GM12878 (cell line): ENCODE data around the gene DOCK2. TPM values are rescaled to one million over a fixed set of nuclear protein-coding genes. Genes with fewer than 3 reads are reported as not detected.

Experiments used
- ATAC-seq: fragments of 200-7000 bp; cut with Tn5 transposase; 3 replicates; pipeline ENCODE4 v1.9.1; 2020; ENCODE audit warnings: mild to moderate bottlenecking, moderate library complexity
- BruUV-seq: library from RNA; stranded (reverse); fragments of 400-500 nt; replicated peaks from 2 replicates; lab custom pipeline; 2021; lab: Mats Ljungman, UMichigan
- CTCF ChIA-PET: fragments of 300-600 bp; sonication (Branson Sonifier 250); formaldehyde crosslinking; extraction: SDS; loops from one replicate; lab custom pipeline; 2021; ENCODE audit warnings: inconsistent platforms; lab: Yijun Ruan, JAX
- POLR2A ChIA-PET: fragments of 350-600 bp; formaldehyde crosslinking; extraction: SDS; loops from one replicate; lab custom pipeline; 2021; ENCODE audit warnings: inconsistent platforms; lab: Charles Lee
- RAD21 ChIA-PET: fragments of 300-600 bp; sonication (Branson Sonifier 250); formaldehyde crosslinking; loops from one replicate; lab custom pipeline; 2023; ENCODE audit warnings: antibody characterized with exemption; ENCODE audit not compliant: unreplicated experiment; lab: Charles Lee
- SMC1A ChIA-PET: fragments of 300-600 bp; sonication (Branson Sonifier 250); formaldehyde crosslinking; loops from one replicate; lab custom pipeline; 2023; ENCODE audit not compliant: unreplicated experiment, uncharacterized antibody; lab: Charles Lee
- DNase-seq: peaks from one replicate; pipeline ENCODE4 v3.0.0-alpha.2; 2011; ENCODE audit warnings: low read depth, low spot score
- FAIRE-seq: peaks from 3 replicates; lab custom pipeline; 2011; peaks lifted over from hg19 to GRCh38; lab: Jason Lieb, UNC
- H2AFZ ChIP-seq: 2 replicates; pipeline ENCODE4 v1.6.0; 2011; ENCODE audit warnings: low read depth, low read length, control low read depth; ENCODE audit not compliant: control insufficient read depth
- H3K27ac ChIP-seq: 2 replicates; pipeline ENCODE4 v1.5.1; 2011; ENCODE audit warnings: control low read depth; ENCODE audit not compliant: control insufficient read depth, insufficient read depth
- H3K27me3 ChIP-seq, 2 experiments: replicated peaks in 1 of 2; 2 replicates each; pipeline versions ENCODE4 v1.6.0 to v1.6.1; 2011; ENCODE audit warnings: low read length in 1 of 2; ENCODE audit not compliant: control insufficient read depth in 2 of 2, insufficient read depth in 2 of 2
- H3K36me3 ChIP-seq, 2 experiments: 2 replicates each; pipeline ENCODE4 v1.5.1; 2011; ENCODE audit warnings: low read length in 1 of 2; ENCODE audit not compliant: control insufficient read depth in 2 of 2, insufficient read depth in 2 of 2
- H3K4me1 ChIP-seq: 2 replicates; pipeline ENCODE4 v1.6.1; 2011; ENCODE audit warnings: mild to moderate bottlenecking, low read length, moderate library complexity, mixed read lengths; ENCODE audit not compliant: control insufficient read depth, insufficient read depth
- H3K4me2 ChIP-seq: 2 replicates; pipeline ENCODE4 v1.6.0; 2011; ENCODE audit warnings: control low read depth; ENCODE audit not compliant: control insufficient read depth, insufficient read depth
- H3K4me3 ChIP-seq: fragments of 200-600 bp; sonication (generic); 2 replicates; pipeline ENCODE4 v1.5.1; 2016
- H3K79me2 ChIP-seq: 2 replicates; pipeline ENCODE4 v1.6.0; 2011; ENCODE audit warnings: low read length; ENCODE audit not compliant: control insufficient read depth, insufficient read depth
- H3K9ac ChIP-seq: 2 replicates; pipeline ENCODE4 v1.8.0; 2011; ENCODE audit warnings: low read length, control low read depth, mixed read lengths; ENCODE audit not compliant: control insufficient read depth, insufficient read depth
- H3K9me3 ChIP-seq: replicated peaks from 3 replicates; pipeline ENCODE4 v1.5.1; 2011; ENCODE audit warnings: mild to moderate bottlenecking, low read length; ENCODE audit not compliant: control insufficient read depth, insufficient read depth
- H4K20me1 ChIP-seq: 2 replicates; pipeline ENCODE4 v1.6.0; 2011; ENCODE audit not compliant: control insufficient read depth, insufficient read depth
- CBFB ChIP-seq: IDR thresholded peaks from 2 replicates; pipeline ENCODE4 v1.6.1; 2016; ENCODE audit warnings: antibody characterized with exemption, low read depth
- GABPA ChIP-seq: IDR thresholded peaks from 2 replicates; pipeline ENCODE4 v1.6.1; 2014; ENCODE audit warnings: antibody characterized with exemption, low read depth, mild to moderate bottlenecking, inconsistent platforms
- IRF5 ChIP-seq: fragments of 450-650 bp; IDR thresholded peaks from 2 replicates; pipeline ENCODE4 v1.6.1; 2017; ENCODE audit warnings: borderline replicate concordance
- NRF1 ChIP-seq: conservative IDR thresholded peaks from 2 replicates; pipeline ENCODE4 v1.6.1; 2011; ENCODE audit warnings: mild to moderate bottlenecking, low read depth, low read length, improper control_type of control experiment
- SIX5 ChIP-seq: IDR thresholded peaks from 2 replicates; pipeline ENCODE4 v1.6.1; 2011; ENCODE audit warnings: mild to moderate bottlenecking, low read depth, low read length, moderate library complexity; ENCODE audit not compliant: severe bottlenecking
- TAF1 ChIP-seq: IDR thresholded peaks from 2 replicates; pipeline ENCODE4 v1.6.1; 2011; ENCODE audit warnings: mild to moderate bottlenecking, low read depth, low read length, borderline replicate concordance
- ZNF592 ChIP-seq: fragments of 450-650 bp; IDR thresholded peaks from 2 replicates; pipeline ENCODE4 v1.6.1; 2017; ENCODE audit warnings: mild to moderate bottlenecking, moderate library complexity
- WGBS: methylation state at CpG from one replicate; pipeline ENCODE4 v1.1.6; 2016; ENCODE audit warnings: low lambda C conversion rate; ENCODE audit not compliant: insufficient replicate concordance, insufficient coverage; ENCODE audit errors: missing lambda C conversion rate; 5-methylcytosine and 5-hydroxymethylcytosine counted together
- in situ Hi-C: fragments of 300-500 bp; cut with MboI; formaldehyde crosslinking; loops from 9 replicates; pipeline ENCODE4 v1.14.3; 2018; ENCODE audit warnings: mixed read lengths
- intact Hi-C: fragments of 100-400 bp; cut with micrococcal nuclease; formaldehyde crosslinking; loops from one replicate; pipeline ENCODE4 v1.14.2; 2022; ENCODE audit not compliant: unreplicated experiment
- polyA plus RNA-seq, 11 experiments: library from polyadenylated mRNA; depleted of rRNA in 4 of 11; unstranded in 6 of 11; stranded (reverse) in 5 of 11; fragments of >200 nt; fragmentation: Nextera tagmentation in 4 of 11; fragmentation: Illumina TruSeq in 1 of 11; extraction: Ambion mirVana in 4 of 11; extraction: Trizol in 1 of 11; gene quantifications; 1 replicate in 1 of 11; 2 replicates in 10 of 11; pipeline versions ENCODE4 v1.2.1 to v1.2.3, GENCODE V29; 2011 to 2016; ENCODE audit warnings: inconsistent platforms in 2 of 11, missing spikeins in 2 of 11, low read depth in 1 of 11
- total RNA-seq, 4 experiments: library from RNA; depleted of rRNA in 3 of 4; stranded (reverse); fragments of >200 nt in 3 of 4; fragmentation: Illumina TruSeq in 1 of 4; extraction: Trizol in 1 of 4; gene quantifications; 2 replicates each; pipeline versions ENCODE4 v1.2.1 to v1.2.3, GENCODE V29; 2013 to 2021

The DOCK2 gene
- total and polyA plus RNA-seq, 10 of the 15 experiments (the other 5 are each of a cell fraction or from before 2014, with no cell fraction given), result 34.2 to 192 (median 118) TPM

GRCh38 chr5:170112876-170113521 is 475.9 kb downstream of the DOCK2 start (continued):
- TF ChIP-seq ZNF592 (no peak), NRF1 (no peak), TAF1 (no peak), SIX5 (no peak), GABPA (no peak)
- TF ChIP-seq, all 136 proteins: peak for 0

GRCh38 chr5:170113522-170113900 is 476.4 kb downstream of the DOCK2 start:
- Histone ChIP-seq H3K9ac (no peak overlapping the region), H3K36me3 (no peaks in the 10 kb centered on the region), H2AFZ (no peak overlapping the region), H3K27ac (no peak overlapping the region), H4K20me1 (no peaks in the 10 kb centered on the region), H3K79me2 (no peaks in the 10 kb centered on the region), H3K9me3 (no peaks in the 10 kb centered on the region), H3K27me3 (peaks cover 0 to 1% of the 10 kb centered on the region in 2 experiments; a peak in 3 of 4 replicates), H3K4me2 (no peak overlapping the region), H3K4me3 (no peak overlapping the region), H3K4me1 (no peaks in the 10 kb centered on the region)
- no TSS peak for BruUV-seq
- POLR2A ChIA-PET, result interaction anchor here (0.5 kb wide), 1 partner anchor 413 kb away, joined by 11 read pairs; no protein-coding TSS in a partner anchor
- in situ Hi-C loops, result no loop called here
- FAIRE-seq (no peak), DNase-seq (no peak), ATAC-seq (no peak)
- WGBS, result 5% methylated on average over 3 of the region's 3 CpGs
- no peak for TF ChIP-seq IRF5
- TF ChIP-seq GABPA, result no peak
- TF ChIP-seq CBFB, result no peak
- RAD21 ChIA-PET, result no interaction called here
- CTCF ChIA-PET, result no interaction called here
- intact Hi-C loops, result no loop called here
- SMC1A ChIA-PET, result no interaction called here
